ENCODE measurements around the gene TTLL11.
"Not testable (repeated sequence)": the region's sequence is repeated elsewhere in the genome, so short reads cannot be mapped to it uniquely, and the experiment has no call there.

TTLL11 gene

DNA sequence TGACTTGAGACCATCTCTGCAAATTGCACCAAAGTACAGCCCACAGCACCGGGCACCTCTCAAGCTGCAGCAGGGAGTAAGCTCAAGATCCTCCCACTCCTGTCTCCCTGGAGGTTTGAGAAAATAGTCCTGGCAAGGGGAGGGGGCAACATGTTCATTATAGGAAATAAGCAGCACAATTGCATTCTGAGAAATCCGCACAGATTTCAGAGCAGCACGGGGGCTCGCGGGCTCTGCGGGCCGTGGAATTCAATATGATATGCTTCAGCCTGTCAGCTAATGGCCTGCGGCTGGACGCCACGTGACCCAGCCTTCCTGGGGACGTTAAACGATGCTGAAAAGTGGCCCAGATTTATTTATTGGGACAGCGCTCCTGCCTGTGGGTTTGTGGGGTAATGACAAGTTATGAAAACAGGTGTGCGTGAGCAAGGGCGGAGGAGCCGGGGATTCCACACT, 285.3 kb downstream of the TTLL11 start:
- no peak for DNase-seq

DNA sequence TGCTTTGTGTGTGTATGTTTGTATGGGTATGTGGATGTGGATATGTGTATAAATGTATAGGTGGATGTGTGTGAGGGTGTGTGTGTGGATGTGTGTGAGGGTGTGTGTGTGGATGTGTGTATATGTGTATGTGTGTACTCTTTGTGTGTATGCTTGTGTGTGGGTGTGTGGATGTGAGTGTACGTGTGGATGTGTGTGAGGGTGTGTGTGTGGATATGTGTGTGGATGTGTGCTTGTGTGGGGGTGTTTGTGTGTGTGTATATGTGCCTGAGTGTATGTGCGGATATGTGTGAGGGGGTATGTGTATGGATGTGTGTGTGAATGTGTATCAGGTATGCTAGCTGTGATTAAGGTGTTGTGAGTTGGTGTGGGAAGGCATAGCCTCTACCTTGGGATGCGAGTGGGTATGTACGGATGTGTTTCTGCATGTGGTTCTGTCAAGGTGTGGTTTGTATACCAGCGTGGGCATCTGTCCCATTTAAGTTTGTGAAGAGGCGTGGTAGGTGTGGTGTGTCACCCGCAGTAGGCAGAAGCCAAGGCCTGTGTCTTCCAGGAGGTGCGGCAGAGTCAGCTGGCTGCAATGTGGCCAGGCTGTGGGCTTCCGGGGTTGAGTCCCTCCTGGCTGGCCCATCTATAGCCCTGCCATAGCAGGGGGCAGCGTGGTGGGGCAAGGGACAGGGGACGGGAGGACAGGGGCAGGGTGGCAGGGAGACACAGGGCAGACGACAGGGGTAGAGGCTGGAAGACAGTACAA, 285.9 kb downstream of the TTLL11 start:
- DNase-seq, result no peak

DNA sequence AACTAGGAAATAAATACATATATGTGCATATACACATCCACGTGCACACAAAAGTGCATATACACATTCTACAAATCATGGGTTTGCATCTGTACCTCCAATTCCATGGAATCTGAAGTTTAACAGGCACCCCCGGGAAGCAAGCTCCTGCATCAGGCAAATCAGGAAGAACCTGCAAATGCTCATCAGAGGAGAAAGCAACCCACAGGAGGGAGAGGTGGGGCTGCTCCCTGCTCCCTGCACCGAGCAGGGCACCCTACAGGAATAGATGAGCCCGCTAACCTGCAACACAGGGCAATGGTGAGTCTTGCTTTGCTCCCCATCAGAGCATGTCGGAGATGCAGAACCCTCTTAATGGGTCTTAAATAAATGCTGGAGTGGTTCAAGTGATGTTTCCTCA, 290.4 kb downstream of the TTLL11 start:
- DNase-seq, result no peak

DNA sequence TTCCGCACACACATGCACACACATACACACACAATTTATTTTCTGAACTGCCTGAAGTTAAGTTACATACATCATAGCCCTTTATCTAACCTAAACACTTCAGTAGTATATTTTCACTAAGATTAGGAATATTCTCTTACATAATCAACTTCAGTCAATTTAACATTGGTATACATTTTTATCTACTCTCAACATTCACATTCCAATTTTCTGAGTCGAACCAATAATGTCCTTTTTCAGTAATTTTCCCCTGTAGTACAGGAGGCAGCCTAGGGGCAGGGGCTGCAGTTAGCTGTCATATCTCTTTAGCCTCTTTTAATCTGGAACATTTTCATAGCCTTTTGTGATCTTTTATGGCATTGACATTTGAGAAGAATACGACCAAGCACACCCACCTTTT, 291.5 kb downstream of the TTLL11 start:
- no peak for DNase-seq

DNA sequence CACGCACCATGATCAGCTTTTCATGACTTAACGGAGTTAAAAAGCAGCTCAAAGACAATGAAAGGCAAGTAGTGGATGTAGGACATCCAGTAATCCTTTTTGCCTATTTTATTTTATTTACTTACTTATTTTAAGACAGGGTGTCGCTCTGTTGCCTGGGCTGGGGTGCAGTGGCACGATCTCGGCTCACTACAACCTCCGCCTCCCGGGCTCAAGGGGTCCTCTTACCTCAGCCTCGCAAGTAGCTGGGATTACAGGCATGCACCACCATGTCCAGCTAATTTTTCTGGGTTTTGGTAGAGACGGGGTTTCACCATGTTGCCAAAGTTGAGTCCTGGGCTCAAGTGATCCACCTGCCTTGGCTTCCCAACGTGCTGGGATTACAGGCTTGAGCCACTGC, 292.7 kb downstream of the TTLL11 start:
- no peak for DNase-seq

DNA sequence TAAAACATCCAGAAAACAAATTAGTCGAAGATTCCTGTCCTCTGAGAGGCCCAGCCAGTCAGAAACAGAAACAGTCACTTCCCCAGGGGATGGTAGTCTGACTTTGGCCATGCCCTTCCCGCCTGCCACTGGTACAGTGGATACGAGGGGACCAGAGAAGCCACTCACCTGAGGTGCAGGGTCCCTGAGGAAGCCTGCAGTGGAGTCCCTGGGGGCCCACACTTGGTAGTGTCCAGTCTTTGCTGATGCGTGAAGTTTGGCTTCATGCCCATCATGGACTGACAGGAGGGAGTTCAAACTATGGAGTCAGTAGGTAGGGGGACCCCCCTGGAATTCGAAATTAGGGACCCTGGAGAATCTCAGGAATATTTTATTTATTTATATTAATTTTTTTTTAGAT, 294.2 kb downstream of the TTLL11 start:
- DNase-seq, result no peak

DNA sequence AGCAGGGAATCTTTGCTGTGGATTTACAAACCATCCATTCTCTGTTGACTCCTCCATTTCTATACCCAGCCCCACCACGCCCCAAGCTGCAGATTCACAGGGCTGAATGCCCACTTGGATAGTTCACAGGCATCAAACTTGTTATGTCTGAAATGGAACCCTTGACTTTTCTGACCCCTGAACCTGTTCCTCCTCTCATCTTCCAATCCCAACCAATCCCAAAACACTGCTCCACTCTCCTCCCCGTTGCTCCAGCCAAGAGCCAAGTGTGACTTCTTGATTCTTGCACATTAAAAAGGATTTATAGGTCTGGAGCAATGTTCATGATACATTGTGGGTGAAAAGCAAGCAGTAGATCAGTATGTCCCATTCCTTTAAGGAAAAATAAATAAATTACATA, 296.0 kb downstream of the TTLL11 start:
- DNase-seq, result no peak

DNA sequence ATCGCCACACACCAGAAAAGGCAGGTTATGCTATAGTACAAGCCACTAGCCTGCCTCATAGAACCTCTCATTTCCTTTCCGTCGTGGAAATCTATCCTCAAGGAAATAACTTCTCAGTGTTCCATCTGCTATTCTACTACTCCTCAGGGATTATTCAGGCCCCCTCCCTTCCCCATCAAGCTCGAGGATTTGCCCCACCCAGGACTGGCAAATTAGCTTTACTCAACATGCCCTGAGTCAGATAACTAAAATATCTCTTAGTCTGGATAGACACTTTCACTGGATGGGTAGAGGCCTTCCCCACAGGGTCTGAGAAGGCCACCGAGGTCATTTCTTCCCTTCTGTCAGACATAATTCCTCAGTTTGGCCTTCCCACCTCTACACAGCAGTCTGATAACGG, 298.8 kb downstream of the TTLL11 start:
- not testable (repeated sequence) for DNase-seq

DNA sequence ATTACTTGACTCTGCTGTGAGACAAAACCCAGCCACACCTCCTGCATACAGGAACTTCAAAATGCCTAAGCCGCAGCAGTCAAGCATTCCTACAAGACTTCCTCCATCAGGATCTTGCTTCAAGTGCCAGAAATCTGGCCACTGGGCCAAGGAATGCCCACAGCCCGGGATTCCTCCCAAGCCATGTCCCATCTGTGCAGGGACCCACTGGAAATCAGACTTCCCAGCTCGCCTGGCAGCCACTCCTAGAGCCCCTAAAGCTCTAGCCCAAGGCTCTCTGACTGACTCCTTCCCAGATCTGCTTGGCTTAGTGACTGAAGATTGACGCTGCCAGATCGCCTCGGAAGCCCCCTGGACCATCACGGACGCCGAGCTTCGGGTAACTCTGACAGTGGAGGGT, 300.6 kb downstream of the TTLL11 start:
- DNase-seq, result not testable (repeated sequence)

DNA sequence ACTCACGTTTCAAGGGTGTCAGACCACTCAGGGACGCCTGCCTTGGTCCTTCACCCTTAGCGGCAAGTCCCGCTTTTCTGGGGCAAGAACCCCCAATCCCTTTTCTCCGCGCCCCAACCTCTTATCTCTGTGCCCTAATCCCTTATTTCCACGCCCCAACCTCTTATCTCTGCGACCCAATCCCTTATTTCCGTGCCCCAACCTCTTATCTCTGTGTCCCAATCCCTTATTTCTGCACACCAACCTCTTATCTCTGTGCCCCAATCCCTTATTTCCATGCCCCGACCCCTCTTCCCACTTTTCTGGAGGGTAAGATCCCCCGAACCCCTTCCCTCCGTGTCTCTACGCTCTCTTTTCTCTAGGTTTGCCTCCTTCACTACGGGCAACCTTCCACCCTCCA, 302.3 kb downstream of the TTLL11 start:
- DNase-seq, result no peak

DNA sequence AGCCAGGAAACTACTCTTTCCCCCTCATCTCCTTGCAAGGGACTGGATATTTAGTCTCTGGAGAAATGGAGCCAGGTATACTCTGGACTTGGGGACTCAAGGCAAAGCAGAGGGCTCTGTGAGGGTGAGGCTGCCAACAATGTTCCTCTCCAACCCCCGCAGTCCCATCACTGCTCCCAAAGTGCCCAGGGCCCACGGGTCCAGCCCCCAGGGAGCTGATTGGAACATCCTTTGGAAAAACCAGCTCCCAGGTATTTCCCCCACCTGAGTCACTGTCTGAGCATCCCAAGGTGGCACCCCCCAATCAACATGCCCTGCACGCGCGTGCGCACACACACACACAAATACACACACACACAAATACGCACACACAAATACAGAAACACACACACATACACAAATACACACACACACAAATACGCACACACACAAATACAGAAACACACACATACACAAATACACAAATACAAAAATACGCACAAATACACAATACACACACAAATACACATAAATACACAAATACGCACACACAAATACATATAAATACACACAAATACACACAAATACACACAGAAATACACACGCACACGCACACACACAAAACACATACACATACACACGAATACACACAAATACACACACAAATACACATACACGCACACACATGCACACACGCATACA, 304.3 kb downstream of the TTLL11 start:
- DNase-seq, result no peak

DNA sequence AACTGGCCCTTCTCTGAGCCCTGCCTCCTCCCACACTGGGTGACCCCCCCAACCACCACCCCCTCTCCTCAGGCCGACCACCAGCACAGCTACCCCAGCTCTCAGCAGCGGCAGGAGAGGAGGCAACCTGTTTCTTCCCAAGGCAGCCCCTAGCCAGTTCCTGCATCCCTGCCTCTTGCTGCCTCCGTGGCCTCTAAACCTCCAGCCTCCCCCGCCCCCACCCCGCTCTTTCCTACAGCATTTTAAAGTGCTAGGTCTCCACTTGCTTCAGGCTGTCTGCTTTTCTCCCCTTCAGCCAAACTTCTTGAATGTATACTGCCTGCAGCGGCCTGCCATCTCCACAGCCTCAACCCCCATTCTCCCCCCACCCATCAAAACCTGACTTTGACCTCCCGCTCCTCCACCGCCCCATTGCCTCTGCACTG, 306.1 kb downstream of the TTLL11 start:
- DNase-seq, result no peak

DNA sequence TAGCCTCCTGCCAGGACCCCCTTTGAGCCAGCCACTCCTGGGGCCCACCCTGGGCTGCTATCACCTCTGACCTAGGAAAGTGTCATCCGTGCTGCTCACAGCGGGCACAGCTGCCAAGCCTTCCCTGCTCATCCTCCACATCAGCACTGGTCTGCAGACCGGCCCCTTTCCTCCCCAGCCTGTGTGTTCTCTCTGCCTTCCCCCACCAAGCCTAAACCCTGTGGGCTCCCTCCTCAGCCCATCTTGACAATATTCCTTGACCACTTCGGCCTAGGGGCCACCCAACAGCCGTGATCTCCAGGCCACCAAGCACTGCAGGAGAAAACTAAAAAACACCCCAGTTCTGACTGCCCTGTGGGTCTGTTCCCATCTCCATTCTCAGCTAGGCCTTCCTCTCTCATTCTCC, 306.6 kb downstream of the TTLL11 start:
- no peak for DNase-seq

DNA sequence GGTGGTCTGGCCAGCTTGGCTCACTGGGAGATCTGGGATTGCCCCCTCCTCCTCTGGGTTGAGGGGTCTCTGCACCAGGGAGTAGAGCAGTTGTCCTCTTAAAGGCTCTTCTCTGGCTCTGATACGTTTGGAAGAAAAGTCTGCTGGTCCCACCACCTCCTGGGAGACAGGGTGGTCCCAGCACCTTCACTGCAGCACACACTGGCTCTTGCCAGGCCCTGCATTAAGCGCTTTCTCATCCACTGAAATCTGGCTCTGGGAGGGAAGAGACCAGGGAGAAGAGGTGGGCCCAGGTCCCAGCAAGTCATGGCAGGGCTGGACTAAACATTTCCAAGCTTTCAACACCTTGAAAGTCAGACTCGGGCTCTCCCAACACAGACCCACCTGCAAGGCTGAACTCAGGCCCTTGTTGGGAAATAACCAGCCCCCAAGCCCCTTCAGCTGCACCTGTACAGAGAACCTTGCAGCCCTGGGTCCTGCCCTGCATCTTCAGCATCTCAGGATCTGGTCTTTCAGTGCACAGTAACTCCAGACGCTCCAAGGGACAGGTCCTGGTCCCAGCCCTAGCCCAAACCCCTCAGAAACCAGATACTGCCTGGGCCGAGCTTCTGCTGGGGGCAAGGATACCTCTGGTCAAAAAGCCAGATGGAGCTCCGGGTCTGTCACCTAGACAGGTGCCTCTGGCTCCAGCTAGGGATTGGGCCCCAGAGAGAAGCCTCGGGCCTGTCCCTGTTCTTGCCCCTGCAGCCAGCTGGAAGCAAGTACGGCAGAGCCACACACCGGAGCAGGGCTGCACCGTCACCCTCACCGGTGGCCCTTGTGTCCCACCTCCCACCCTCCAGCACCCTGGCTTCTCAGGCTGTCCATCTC, 307.2 kb downstream of the TTLL11 start:
- no peak for DNase-seq

DNA sequence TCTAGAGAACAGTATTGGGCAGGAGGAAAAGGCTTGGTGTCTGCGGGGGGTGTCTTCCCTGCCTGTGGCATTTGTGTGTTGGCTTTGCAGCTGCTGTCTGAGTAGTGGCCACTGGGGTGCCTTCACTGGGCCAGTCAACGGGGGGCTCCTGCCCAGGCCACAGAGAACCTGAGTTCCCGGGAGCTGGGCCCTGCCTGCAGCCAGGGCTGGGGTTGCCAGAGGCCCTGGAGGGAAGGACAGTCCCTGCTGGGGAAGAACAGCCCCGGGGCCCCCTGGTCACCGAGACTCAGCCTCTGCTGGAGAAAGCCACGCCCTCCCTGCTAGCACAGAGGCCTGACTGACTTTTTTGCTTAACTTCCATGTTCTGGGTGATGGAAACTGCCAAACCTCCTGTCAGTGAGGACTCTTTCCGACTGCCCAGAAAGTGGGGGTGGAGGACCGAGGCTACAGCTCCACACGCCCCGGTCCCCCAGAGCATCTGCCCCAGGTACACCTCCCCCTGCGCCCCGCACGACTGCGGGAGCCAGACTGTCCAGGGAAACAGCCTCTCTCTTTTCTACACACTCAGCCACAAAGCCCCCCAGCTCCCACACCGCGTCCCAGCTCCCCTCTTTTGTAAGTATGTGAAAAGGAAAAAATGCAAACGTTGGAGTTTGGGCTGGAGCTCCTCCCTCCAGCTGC, 308.2 kb downstream of the TTLL11 start:
- DNase-seq, result peak; percentile 31

DNA sequence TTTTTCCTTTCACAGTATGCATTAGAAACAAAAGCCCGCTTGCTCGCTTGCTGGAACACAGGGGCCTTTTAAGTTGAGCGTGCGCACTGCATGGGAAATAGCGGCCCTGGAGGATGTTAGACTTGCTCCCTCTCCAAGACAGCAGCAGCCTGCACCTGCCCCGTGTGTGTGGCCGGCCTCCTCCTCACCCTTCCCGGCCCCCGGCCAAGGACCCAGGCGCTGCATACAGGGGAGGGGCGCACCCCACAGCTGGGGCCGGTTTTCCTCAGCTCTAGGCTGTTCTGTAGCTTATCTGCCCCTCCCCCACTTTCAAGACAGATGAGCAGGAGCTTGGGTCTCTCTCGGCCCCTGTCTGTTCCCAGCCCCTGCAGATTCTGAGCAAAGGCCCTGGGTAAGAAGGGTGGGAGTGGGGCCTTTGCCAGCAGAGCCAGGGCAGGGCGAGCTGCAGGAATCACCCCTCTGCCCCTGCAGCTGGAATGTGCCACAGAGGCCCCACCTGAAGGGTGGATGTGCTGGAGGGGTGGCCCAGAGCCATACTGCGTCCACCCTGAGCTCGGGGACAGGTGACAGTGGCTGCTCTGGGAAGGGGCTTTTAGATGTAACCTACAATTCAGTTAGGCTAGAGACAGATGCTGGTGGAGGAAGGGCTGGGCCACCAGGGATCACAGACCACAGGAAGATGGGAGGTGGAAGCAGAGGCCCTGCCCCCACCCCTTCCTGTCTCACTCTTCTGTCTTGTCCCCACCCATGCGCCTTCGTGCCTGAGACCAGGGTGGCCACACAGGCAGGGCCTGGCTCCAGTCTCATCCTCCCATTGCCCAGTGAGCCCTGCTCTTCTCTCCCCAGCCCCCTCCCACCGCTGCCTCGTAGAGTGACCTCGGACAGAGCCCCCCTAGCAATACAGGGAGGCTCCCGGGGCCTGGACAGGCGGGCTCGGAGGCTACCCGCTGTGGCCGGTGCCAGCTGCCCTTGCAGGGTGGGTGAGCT, 309.3 kb downstream of the TTLL11 start:
- DNase-seq, result no peak

DNA sequence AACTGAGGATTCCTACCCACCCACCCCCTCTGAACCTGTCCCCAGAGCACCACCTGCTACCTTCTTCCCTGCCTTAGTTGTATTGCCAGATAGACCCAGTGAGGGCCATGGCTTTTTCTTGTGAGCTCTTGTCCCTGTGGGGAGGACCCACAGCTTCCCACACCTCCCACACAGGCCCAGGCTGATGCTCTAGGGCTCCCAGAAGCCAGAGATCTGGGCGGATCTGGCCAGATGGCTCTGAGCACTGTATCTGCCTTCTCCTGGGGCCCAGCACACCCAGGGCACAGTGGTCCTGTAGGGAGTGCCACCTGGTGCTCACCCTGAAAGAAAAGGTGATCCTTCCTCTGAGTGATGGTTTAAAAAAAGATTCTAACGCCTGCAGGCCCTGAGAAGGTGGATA, 310.0 kb downstream of the TTLL11 start:
- no peak for DNase-seq

DNA sequence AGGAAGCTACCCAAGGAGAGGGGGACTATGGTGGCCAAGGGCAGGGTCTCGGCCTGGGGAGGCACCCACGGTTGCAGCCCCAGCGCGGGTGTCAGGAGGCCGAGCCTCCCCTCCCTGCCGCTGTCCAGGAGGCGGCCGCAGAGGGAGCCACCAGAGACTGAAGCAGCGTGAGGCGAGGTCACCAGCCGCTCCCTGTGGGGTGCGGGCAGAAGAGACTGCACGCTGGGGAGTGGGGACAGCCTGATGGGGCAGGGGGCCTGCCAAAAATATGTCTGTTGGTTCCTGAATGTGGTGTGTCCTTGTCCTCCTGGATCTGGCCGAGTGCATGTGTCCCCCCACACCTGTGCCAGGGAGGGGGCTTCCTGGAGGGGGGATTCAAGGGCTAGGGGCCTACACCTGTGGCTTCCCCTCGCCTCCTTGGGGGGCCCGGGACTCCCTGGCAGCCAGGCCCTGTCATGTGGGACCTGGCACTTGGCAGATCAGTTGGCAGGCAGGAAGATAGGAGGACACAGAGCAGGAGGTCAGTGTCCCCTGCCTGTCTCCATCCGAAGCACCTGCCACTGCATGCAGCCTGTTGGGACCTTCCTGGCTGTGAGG, 310.5 kb downstream of the TTLL11 start:
- DNase-seq, result no peak

DNA sequence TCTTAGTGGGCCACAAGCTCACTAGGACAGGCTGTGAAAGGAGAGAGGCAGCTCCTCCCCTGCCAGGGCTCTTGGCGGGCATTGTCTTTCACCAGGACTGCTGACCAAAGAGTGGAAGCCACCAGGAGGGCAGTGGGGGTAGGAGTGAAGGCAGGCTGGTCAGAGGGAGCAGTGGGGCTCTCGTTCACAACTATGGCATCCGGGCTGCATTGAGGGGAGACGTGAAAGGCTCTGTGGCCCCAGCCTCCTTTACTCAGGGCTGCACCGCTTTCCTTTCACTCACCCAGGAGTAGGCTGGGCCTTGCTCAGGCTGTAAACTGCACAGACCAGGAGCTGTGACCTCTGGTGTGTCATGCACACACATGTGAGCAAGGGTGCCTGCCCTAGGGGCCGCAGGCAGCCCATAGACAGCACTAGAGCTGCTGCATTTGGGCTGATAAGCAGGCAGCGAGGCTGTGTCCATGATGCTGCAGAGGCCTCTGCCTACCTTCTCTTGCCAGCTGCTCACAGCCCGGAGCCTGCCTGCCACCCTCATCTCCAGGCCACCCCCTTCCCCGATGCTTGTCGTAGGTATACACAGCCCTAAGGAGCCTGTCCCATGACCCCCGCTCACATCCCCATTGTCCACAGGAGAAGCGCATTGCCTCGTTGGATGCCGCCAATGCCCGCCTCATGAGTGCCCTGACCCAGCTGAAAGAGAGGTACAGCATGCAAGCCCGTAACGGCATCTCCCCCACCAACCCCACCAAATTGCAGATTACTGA, 311.2 kb downstream of the TTLL11 start:
- no peak for DNase-seq

DNA sequence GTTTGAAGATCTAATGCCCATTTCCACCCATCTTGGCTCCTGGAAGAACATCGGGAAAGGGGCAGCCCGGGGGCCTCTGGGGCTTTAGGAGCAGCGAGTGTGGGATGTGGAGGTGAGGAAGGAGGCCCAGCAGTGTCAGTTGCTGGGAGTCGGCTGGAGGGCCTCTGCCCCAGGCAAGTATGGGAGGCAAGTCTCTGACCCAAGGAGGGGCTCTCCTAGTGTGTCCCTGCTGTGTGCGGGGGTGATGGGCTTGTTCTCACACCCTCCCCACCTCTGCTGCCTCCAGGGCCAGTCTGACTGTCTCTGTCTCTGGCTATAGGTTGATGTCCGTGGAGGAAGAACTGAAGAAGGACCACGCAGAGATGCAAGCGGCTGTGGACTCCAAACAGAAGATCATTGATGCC, 312.0 kb downstream of the TTLL11 start:
- DNase-seq, result no peak

Data from activated effector memory CD4-positive, alpha-beta T cell treated with anti-CD3 and anti-CD28 coated beads, Interleukin-2, amount 50 U/mL, for 16 hours (primary cell).